ENCODE data around the gene SULF2.

Gene SULF2

GRCh38 chr20:47765271-47765670 lies 20.0 kb downstream of the SULF2 start:
- no peak for DNase-seq (ENCODE audit: extremely low read depth in 1 of 2, low read depth in 1 of 2)

- no peak for DNase-seq (ENCODE audit: extremely low read depth in 1 of 2, low read depth in 1 of 2)
Measured at GRCh38 chr20:47764154-47764733, 21.0 kb downstream of the SULF2 start.

GRCh38 chr20:47762699-47763268 lies 22.5 kb downstream of the SULF2 start:
- no peak for DNase-seq (ENCODE audit: extremely low read depth in 1 of 2, low read depth in 1 of 2)

GRCh38 chr20:47761482-47762047 lies 23.7 kb downstream of the SULF2 start:
- no peak for DNase-seq (ENCODE audit: extremely low read depth in 1 of 2, low read depth in 1 of 2)

- DNase-seq (ENCODE audit: extremely low read depth in 1 of 2, low read depth in 1 of 2): no peak
Measured at GRCh38 chr20:47760686-47761481, 24.4 kb downstream of the SULF2 start.

GRCh38 chr20:47758517-47759450 lies 26.5 kb downstream of the SULF2 start:
- DNase-seq (ENCODE audit: extremely low read depth in 1 of 2, low read depth in 1 of 2): no peak

GRCh38 chr20:47757145-47758035 lies 27.9 kb downstream of the SULF2 start:
- no peak for DNase-seq (ENCODE audit: extremely low read depth in 1 of 2, low read depth in 1 of 2)

GRCh38 chr20:47754946-47755652 lies 30.2 kb downstream of the SULF2 start:
- no peak for DNase-seq (ENCODE audit: extremely low read depth in 1 of 2, low read depth in 1 of 2)

GRCh38 chr20:47754388-47754715 lies 30.9 kb downstream of the SULF2 start:
- DNase-seq (ENCODE audit: extremely low read depth in 1 of 2, low read depth in 1 of 2): no peak

- DNase-seq (ENCODE audit: extremely low read depth in 1 of 2, low read depth in 1 of 2): no peak
Measured at GRCh38 chr20:47753576-47754387, 31.5 kb downstream of the SULF2 start.

- DNase-seq (ENCODE audit: extremely low read depth in 1 of 2, low read depth in 1 of 2): no peak
Measured at GRCh38 chr20:47751449-47751848, 33.8 kb downstream of the SULF2 start.

- DNase-seq (ENCODE audit: extremely low read depth in 1 of 2, low read depth in 1 of 2): no peak
Measured at GRCh38 chr20:47749339-47749738, 35.9 kb downstream of the SULF2 start.

- no peak for DNase-seq (ENCODE audit: extremely low read depth in 1 of 2, low read depth in 1 of 2)
Measured at GRCh38 chr20:47748823-47749222, 36.5 kb downstream of the SULF2 start.

GRCh38 chr20:47748069-47748468 lies 37.2 kb downstream of the SULF2 start:
- DNase-seq (ENCODE audit: extremely low read depth in 1 of 2, low read depth in 1 of 2): no peak

GRCh38 chr20:47747669-47748031 lies 37.6 kb downstream of the SULF2 start:
- no peak for DNase-seq (ENCODE audit: extremely low read depth in 1 of 2, low read depth in 1 of 2)

- DNase-seq (ENCODE audit: extremely low read depth in 1 of 2, low read depth in 1 of 2): no peak
Measured at GRCh38 chr20:47744803-47745202, 40.5 kb downstream of the SULF2 start.

GRCh38 chr20:47743671-47744070 lies 41.6 kb downstream of the SULF2 start:
- DNase-seq (ENCODE audit: extremely low read depth in 1 of 2, low read depth in 1 of 2): no peak
